A673 (cell line): ENCODE data around the gene INTS15.

ENCODE experiments used
- EZH2 ChIP-seq: fragments of 200-600 bp; sonication (generic); IDR thresholded peaks from 2 replicates; pipeline ENCODE4 v1.6.1; 2017; ENCODE audit warnings: borderline replicate concordance, low read depth, mild to moderate bottlenecking, mixed read lengths, antibody characterized with exemption, low read length; ENCODE audit not compliant: poor library complexity, severe bottlenecking
- TF ChIP-seq, protein P1 (sequence below): fragments of 300-800, 200-600 bp; sonication (generic); conservative IDR thresholded peaks from 2 replicates; pipeline ENCODE4 v1.5.1; 2017; ENCODE audit warnings: low read depth, mild to moderate bottlenecking, antibody characterized with exemption, low read length, moderate library complexity, mixed read lengths

DNA sequence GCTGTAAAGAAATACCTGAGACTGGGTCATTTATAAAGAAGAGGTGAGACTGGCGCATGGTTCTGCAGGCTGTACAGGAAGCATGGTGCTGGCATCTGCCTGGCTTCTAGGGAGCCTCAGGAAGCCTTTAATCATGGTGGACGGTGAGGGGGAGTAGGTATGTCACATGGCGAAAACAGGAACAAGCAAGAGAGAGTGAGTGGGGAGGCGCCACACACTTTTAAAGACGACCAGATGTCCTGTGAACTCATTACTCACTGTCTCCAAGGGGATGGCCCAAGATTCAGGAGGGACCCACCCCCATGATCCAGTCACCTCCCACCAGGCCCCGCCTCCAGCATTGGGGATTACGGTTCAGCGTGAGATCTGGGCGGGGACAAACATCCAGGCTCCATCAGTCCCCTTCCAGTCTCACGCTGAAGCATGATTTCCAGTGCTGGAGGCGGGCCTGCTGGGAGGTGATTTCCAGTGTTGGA lies 50.5 kb downstream of the INTS15 start:
- TF ChIP-seq, protein P1, sequence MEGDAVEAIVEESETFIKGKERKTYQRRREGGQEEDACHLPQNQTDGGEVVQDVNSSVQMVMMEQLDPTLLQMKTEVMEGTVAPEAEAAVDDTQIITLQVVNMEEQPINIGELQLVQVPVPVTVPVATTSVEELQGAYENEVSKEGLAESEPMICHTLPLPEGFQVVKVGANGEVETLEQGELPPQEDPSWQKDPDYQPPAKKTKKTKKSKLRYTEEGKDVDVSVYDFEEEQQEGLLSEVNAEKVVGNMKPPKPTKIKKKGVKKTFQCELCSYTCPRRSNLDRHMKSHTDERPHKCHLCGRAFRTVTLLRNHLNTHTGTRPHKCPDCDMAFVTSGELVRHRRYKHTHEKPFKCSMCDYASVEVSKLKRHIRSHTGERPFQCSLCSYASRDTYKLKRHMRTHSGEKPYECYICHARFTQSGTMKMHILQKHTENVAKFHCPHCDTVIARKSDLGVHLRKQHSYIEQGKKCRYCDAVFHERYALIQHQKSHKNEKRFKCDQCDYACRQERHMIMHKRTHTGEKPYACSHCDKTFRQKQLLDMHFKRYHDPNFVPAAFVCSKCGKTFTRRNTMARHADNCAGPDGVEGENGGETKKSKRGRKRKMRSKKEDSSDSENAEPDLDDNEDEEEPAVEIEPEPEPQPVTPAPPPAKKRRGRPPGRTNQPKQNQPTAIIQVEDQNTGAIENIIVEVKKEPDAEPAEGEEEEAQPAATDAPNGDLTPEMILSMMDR: no peak
- TF ChIP-seq EZH2: no peak
